GM12891 (cell line): ENCODE data around the gene RGS7.

Source experiments
- PAX5 ChIP-seq: IDR thresholded peaks from 2 replicates; pipeline ENCODE4 v1.6.1; 2011; ENCODE audit warnings: low read length, moderate library complexity, mild to moderate bottlenecking; ENCODE audit not compliant: insufficient read depth, severe bottlenecking
- POLR2A ChIP-seq: IDR thresholded peaks from 2 replicates; pipeline ENCODE4 v1.6.1; 2011; ENCODE audit warnings: low read depth, low read length, control low read depth
- POLR2AphosphoS5 ChIP-seq: IDR thresholded peaks from 2 replicates; pipeline ENCODE4 v1.6.1; 2011; ENCODE audit warnings: low read depth, low read length, control low read depth
- POU2F2 ChIP-seq: IDR thresholded peaks from 2 replicates; pipeline ENCODE4 v1.6.1; 2011; ENCODE audit warnings: low read depth, mild to moderate bottlenecking, control low read depth, low read length, moderate library complexity

DNA sequence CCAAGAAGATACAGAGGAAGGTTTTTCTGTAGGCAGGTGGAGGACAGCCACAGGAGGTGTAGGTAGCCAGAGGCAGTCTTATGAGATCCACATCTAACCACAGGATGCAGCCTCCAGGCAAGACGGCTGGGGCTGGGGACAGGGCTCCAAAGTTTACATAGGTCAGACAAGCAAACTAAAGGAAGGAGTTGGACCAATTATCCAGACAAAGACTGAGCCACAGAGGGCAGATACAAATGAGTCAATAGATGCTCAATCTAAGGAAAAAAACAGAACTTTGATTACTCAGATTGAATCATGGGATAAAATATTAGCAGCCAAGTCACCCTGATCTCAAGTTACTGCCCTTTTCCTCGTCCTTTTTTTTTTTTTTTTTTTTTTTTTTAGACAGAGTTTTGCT is 91.6 kb downstream of the RGS7 start:
- TF ChIP-seq POLR2AphosphoS5 (no peak), PAX5 (no peak), POLR2A (no peak), POU2F2 (no peak)
